ENCODE data around the gene SNCB.

Gene SNCB

GRCh38 chr5:176629853-176630680 is at the start of gene SNCB, which contains the start of gene EIF4E1B:
Gene SNCB, minus strand, starts transcription at chr5:176630534. Its CDS starts 880 bp downstream, at chr5:176629654.
Gene EIF4E1B, plus strand, starts transcription at chr5:176630675. Its CDS starts 12,113 bp downstream, at chr5:176642788.
- peak within 1 kb of the TSS; percentile 28 for H3K4me3 ChIP-seq (ENCODE audit: low read depth, low read length)
- in situ Hi-C loops (cut with HindIII; ENCODE audit: low sequenced_read_pairs): no loop called here
- peak; percentile 17 for DNase-seq (ENCODE audit: low read depth, low spot score)
- TF ChIP-seq, protein P1, sequence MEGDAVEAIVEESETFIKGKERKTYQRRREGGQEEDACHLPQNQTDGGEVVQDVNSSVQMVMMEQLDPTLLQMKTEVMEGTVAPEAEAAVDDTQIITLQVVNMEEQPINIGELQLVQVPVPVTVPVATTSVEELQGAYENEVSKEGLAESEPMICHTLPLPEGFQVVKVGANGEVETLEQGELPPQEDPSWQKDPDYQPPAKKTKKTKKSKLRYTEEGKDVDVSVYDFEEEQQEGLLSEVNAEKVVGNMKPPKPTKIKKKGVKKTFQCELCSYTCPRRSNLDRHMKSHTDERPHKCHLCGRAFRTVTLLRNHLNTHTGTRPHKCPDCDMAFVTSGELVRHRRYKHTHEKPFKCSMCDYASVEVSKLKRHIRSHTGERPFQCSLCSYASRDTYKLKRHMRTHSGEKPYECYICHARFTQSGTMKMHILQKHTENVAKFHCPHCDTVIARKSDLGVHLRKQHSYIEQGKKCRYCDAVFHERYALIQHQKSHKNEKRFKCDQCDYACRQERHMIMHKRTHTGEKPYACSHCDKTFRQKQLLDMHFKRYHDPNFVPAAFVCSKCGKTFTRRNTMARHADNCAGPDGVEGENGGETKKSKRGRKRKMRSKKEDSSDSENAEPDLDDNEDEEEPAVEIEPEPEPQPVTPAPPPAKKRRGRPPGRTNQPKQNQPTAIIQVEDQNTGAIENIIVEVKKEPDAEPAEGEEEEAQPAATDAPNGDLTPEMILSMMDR (IDR thresholded peaks at IDR 0.05; ENCODE audit: low read depth, low read length): no peak

GRCh38 chr5:176679365-176680225 is 49.3 kb upstream of the SNCB start:
- DNase-seq (ENCODE audit: low read depth, low spot score): no peak
- TF ChIP-seq, protein P1 (IDR thresholded peaks at IDR 0.05; ENCODE audit: low read depth, low read length): no peak
- H3K4me3 ChIP-seq (ENCODE audit: low read depth, low read length): no peak overlapping the region
- in situ Hi-C loops (cut with HindIII; ENCODE audit: low sequenced_read_pairs): no loop called here

GRCh38 chr5:176678584-176678983 is 48.2 kb upstream of the SNCB start:
- DNase-seq (ENCODE audit: low read depth, low spot score): no peak
- H3K4me3 ChIP-seq (ENCODE audit: low read depth, low read length): no peak overlapping the region
- TF ChIP-seq, protein P1 (IDR thresholded peaks at IDR 0.05; ENCODE audit: low read depth, low read length): no peak
- in situ Hi-C loops (cut with HindIII; ENCODE audit: low sequenced_read_pairs): no loop called here

- DNase-seq (ENCODE audit: low read depth, low spot score): no peak
- in situ Hi-C loops (cut with HindIII; ENCODE audit: low sequenced_read_pairs): no loop called here
- TF ChIP-seq, protein P1 (IDR thresholded peaks at IDR 0.05; ENCODE audit: low read depth, low read length): no peak
- H3K4me3 ChIP-seq (ENCODE audit: low read depth, low read length): no peak overlapping the region
Measured at GRCh38 chr5:176677209-176677939, 47.0 kb upstream of the SNCB start.

DNA sequence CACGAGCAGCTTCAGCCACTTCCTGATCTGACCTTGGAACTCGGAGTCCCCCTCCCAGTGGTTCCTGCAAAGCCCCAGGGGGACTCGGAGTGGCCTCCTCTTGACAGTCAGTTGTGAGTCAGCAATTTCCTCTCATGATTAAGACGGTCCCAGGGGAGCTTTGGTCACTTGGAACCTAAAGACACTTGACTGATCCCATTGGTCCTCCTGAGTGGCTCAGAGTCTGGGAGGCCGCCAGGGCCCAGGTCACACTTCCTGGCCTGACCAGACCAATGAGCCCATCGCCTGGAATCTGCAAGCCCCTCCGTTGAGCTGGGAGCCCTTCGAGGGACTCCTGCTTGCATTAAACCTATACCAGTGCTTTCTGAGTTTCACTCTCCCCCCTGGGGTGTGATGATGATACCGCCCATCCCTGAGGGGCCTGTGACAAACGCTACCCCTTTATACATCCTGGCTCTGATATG is 46.1 kb upstream of the SNCB start:
- no peak overlapping the region for H3K4me3 ChIP-seq (ENCODE audit: low read depth, low read length)
- TF ChIP-seq, protein P1 (IDR thresholded peaks at IDR 0.05; ENCODE audit: low read depth, low read length): no peak
- peak; percentile 8 for DNase-seq (ENCODE audit: low read depth, low spot score)
- in situ Hi-C loops (cut with HindIII; ENCODE audit: low sequenced_read_pairs): no loop called here
